AG09309 (cell line): ENCODE results near the gene VMO1.

ENCODE experiments used
- DNase-seq: peaks from one replicate; pipeline ENCODE4 v3.0.0-alpha.2; 2010; ENCODE audit warnings: low read depth
- H3K4me3 ChIP-seq: 2 replicates; pipeline ENCODE4 v1.5.1; 2011; ENCODE audit warnings: mild to moderate bottlenecking, low read depth, low read length, moderate library complexity; ENCODE audit not compliant: control insufficient read depth
- CTCF ChIP-seq: IDR thresholded peaks from 2 replicates; pipeline ENCODE4 v1.5.1; 2011; ENCODE audit warnings: mild to moderate bottlenecking, low read depth, low read length, inconsistent platforms; ENCODE audit not compliant: insufficient read depth, control insufficient read depth; ENCODE audit errors: missing control alignments

VMO1 gene

DNA sequence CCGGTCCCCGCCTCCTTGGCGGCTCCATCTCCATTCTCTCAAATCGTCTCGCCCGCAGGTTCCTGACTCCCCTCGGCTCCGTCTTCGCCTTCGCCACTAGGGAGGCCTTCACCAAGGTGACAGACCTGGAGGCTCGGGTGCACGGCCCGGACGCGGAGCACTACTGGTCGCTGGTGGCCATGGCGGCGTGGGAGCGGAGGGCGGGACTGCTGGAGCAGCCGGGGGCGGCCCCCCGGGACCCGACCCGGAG, 3.5 kb upstream of the VMO1 start:
- no peak for DNase-seq
- no peak for TF ChIP-seq CTCF
- peak overlapping the region; percentile 64 for H3K4me3 ChIP-seq

DNA sequence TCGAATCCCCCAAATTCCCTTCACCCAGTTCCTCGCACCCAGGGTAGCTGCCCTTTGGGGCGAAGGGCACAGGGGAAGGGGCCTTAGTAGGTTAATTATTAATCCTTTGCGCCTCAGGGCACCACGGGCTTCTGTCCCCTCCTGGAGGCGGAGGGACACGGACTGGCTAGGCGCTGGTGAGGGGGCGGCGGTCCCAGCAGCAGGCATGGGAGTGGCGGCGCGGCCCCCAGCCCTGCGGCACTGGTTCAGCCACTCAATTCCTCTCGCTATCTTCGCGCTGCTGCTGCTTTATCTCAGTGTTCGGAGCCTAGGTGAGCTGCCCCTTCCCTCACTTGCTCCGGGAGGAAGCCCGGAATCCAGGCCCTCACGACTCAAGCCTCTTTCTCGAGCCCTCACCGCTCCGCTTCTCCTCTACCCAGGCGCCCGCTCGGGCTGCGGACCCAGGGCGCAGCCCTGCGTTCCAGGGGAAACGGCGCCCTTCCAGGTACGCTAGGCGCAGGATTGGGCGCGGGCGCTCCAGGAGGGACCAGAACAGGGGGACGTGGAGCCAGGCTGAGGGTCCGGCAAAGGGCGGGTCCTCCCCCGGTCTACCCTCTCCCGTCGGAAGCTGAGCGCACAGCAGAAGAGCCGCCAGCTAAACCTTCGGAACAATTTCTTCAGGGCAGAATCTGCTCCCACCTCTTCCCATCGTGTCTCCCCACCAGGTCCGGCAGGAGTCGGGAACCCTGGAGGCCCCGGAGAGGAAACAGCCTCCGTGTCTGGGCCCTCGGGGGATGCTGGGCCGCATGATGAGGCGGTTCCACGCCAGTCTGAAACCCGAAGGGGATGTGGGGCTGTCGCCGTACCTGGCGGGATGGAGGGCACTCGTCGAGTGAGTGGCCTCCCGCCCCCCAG, 2.9 kb upstream of the VMO1 start, which contains the start of gene GLTPD2:
GLTPD2 (plus strand) TSS at position 158 of the 894 bp plus-strand sequence; CDS start at position 206, 48 bp downstream.
- DNase-seq = no peak
- no peak for TF ChIP-seq CTCF
- peak within 1 kb of the TSS; percentile 64 for H3K4me3 ChIP-seq

GRCh38 chr17:4788159-4788806, 2.1 kb upstream of the VMO1 start:
- no peak for TF ChIP-seq CTCF
- no peak for DNase-seq
- H3K4me3 ChIP-seq = no peak overlapping the region

DNA sequence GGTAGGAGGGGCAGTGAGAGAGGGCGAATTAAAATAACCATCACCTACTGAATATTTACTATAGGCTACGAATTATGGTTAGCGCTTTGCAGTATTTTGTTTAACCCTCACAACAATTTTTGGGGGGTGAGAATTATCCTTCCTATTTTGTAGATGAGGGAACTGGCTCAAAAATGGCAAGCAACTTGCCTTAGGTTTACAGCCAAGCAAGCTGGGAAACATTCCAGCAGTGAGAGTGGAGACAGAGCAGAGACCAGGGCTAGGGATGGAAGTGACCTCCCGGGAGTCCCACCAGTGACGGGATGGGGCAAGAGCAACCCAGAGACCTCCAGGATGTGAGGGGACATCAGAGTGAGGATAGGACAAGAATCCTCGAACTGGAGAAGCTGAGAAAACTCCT, 352 bp upstream of the VMO1 start:
- TF ChIP-seq CTCF = no peak
- DNase-seq = no peak
- H3K4me3 ChIP-seq = no peak overlapping the region

- no peak for TF ChIP-seq CTCF
- DNase-seq = no peak
- H3K4me3 ChIP-seq = no peak overlapping the region; the same call in 1 of the 2 replicates
These were observed 656 bp downstream of the VMO1 start for GRCh38 chr17:4785311-4786105.

DNA sequence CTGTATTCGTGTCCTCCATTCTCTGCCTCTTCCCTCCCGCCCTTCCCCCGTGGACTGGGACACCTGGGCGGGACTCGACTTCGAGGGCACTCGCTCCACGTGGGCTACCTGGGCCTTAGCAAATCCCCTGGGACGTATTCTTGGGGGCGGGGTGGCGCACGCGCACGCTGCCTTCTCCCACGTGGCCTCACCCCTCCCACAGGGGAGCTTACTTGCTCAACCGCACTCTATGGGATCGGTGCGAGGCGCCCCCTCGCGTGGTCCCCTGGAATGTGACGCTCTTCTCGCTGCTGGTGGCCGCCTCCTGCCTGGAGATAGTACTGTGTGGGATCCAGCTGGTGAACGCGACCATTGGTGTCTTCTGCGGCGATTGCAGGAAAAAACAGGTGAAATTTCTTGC, 3.5 kb downstream of the VMO1 start:
- H3K4me3 ChIP-seq = no peak overlapping the region
- no peak for TF ChIP-seq CTCF
- no peak for DNase-seq
